K562 (cell line): ENCODE measurements around the gene MTMR3. TPM values are rescaled to one million over a fixed set of nuclear protein-coding genes. Genes with fewer than 3 reads are reported as not detected.
A peak's percentile ranks its signal among the peaks of the same experiment; 100 is the strongest.

Source experiments
- ATAC-seq: fragments of 200-7000 bp; cut with Tn5 transposase; 3 replicates; pipeline ENCODE4 v1.9.1; 2020; ENCODE audit warnings: moderate library complexity
- BruUV-seq: library from RNA; stranded (reverse); fragments of 400-500 nt; replicated peaks from 2 replicates; lab custom pipeline; 2021; lab: Mats Ljungman, UMichigan
- CTCF ChIA-PET: fragments of 300-600 bp; formaldehyde crosslinking; extraction: SDS; loops from one replicate; lab custom pipeline; 2021; ENCODE audit warnings: low intra/inter-chr PET ratio; lab: Yijun Ruan, JAX
- POLR2A ChIA-PET: fragments of 300-600, 350-650 bp; sonication (Branson Sonifier 250); formaldehyde crosslinking; extraction: SDS; loops from one replicate; lab custom pipeline; 2021; ENCODE audit warnings: antibody characterized with exemption, inconsistent platforms; lab: Yijun Ruan, JAX
- DNase-seq, 4 experiments: peaks; one replicate each; pipeline versions ENCODE4 v3.0.0 to v3.0.0-alpha.2; 2011 to 2018; ENCODE audit warnings: low spot score in 3 of 4, mixed read lengths in 3 of 4; ENCODE audit errors: extremely low read depth in 1 of 4
- FAIRE-seq: peaks from 2 replicates; lab custom pipeline; 2011; peaks lifted over from hg19 to GRCh38; lab: Jason Lieb, UNC
- H2AFZ ChIP-seq: 2 replicates; pipeline ENCODE4 v1.6.0; 2011; ENCODE audit warnings: low read depth, low read length, control low read depth, inconsistent platforms
- H3K27ac ChIP-seq: fragments of 200-600 bp; 3 replicates; pipeline ENCODE4 v1.8.0; 2011; ENCODE audit warnings: low read depth, mild to moderate bottlenecking, control low read depth, inconsistent platforms, low read length, moderate library complexity, mixed read lengths; ENCODE audit errors: extremely low read depth
- H3K27me3 ChIP-seq, 2 experiments: fragments of 300-600 bp in 1 of 2; 2 replicates in 1 of 2; 3 replicates in 1 of 2; pipeline versions ENCODE4 v1.6.0 to v1.8.0; 2011; ENCODE audit warnings: inconsistent platforms in 2 of 2, low read length in 2 of 2, mild to moderate bottlenecking in 1 of 2, mixed read lengths in 1 of 2, moderate library complexity in 1 of 2; ENCODE audit not compliant: control insufficient read depth in 2 of 2, insufficient read depth in 2 of 2
- H3K36me3 ChIP-seq: fragments of 300-600 bp; 3 replicates; pipeline ENCODE4 v1.8.0; 2011; ENCODE audit warnings: mild to moderate bottlenecking, low read length, inconsistent platforms; ENCODE audit not compliant: control insufficient read depth, insufficient read depth
- H3K4me1 ChIP-seq, 2 experiments: fragments of 200-600 bp in 1 of 2; replicated peaks in 1 of 2; 2 replicates in 1 of 2; 3 replicates in 1 of 2; pipeline versions ENCODE4 v1.5.1 to v1.8.0; 2011; ENCODE audit warnings: inconsistent platforms in 2 of 2, low read length in 2 of 2, mild to moderate bottlenecking in 1 of 2, mixed read lengths in 1 of 2, moderate library complexity in 1 of 2; ENCODE audit not compliant: control insufficient read depth in 2 of 2, insufficient read depth in 2 of 2
- H3K4me2 ChIP-seq: 2 replicates; pipeline ENCODE4 v1.6.1; 2011; ENCODE audit warnings: low read length, control low read depth, inconsistent platforms, mixed read lengths; ENCODE audit not compliant: insufficient read depth
- H3K4me3 ChIP-seq: fragments of 200-600 bp; sonication (generic), shearing (Covaris generic); 2 replicates; pipeline ENCODE4 v1.5.1; 2016; ENCODE audit warnings: control low read depth, inconsistent platforms
- H3K79me2 ChIP-seq: fragments of 200-600 bp; 3 replicates; pipeline ENCODE4 v1.8.0; 2011; ENCODE audit warnings: low read length, inconsistent platforms; ENCODE audit not compliant: control insufficient read depth, insufficient read depth
- H3K9ac ChIP-seq, 2 experiments: 2 replicates each; pipeline versions ENCODE4 v1.6.0 to v1.6.1; 2011; ENCODE audit warnings: low read depth in 2 of 2, low read length in 2 of 2, control low read depth in 1 of 2, inconsistent platforms in 1 of 2, mild to moderate bottlenecking in 1 of 2, mixed read lengths in 1 of 2; ENCODE audit not compliant: insufficient read depth in 1 of 2
- H3K9me1 ChIP-seq: one replicate; pipeline ENCODE4 v1.6.0; 2011; ENCODE audit warnings: inconsistent platforms, mild to moderate bottlenecking, low read length, moderate library complexity; ENCODE audit not compliant: control insufficient read depth, insufficient read depth
- H3K9me3 ChIP-seq: replicated peaks from 2 replicates; pipeline ENCODE4 v1.5.1; 2011; ENCODE audit warnings: low read depth, low read length, inconsistent platforms; ENCODE audit not compliant: control insufficient read depth, insufficient read depth
- H4K20me1 ChIP-seq: replicated peaks from 2 replicates; pipeline ENCODE4 v1.6.1; 2011; ENCODE audit warnings: low read length, inconsistent platforms, mixed read lengths; ENCODE audit not compliant: control insufficient read depth, insufficient read depth
- HOXB6 ChIP-seq: fragments of 250-450 bp; sonication (Bioruptor Pico); IDR thresholded peaks from 2 replicates; pipeline ENCODE4 v1.5.1; 2022; ENCODE audit warnings: mild to moderate bottlenecking, borderline replicate concordance
- PCBP2 ChIP-seq: fragments of 200-400 bp; formaldehyde crosslinking; IDR thresholded peaks from 2 replicates; pipeline ENCODE4 v1.6.1; 2018; ENCODE audit warnings: low read length, low read depth, mild to moderate bottlenecking, moderate library complexity; ENCODE audit not compliant: poor library complexity, severe bottlenecking
- POLR2H ChIP-seq: IDR thresholded peaks from 2 replicates; pipeline ENCODE4 v1.6.1; 2016; ENCODE audit warnings: missing genetic modification characterization, low read depth, mild to moderate bottlenecking, control low read depth, missing compliant biosample characterization, moderate library complexity
- RBM15 ChIP-seq: fragments of 200-400 bp; formaldehyde crosslinking; IDR thresholded peaks from 2 replicates; pipeline ENCODE4 v1.6.1; 2018; ENCODE audit warnings: mild to moderate bottlenecking, low read length, moderate library complexity; ENCODE audit not compliant: insufficient read depth
- SNAPC5 ChIP-seq: fragments of 250-450 bp; sonication (Bioruptor Pico); IDR thresholded peaks from 2 replicates; pipeline ENCODE4 v1.8.0; 2021; ENCODE audit warnings: moderate library complexity, mild to moderate bottlenecking, inconsistent platforms
- SPI1 ChIP-seq: IDR thresholded peaks from 2 replicates; pipeline ENCODE4 v1.6.1; 2011; ENCODE audit warnings: low read depth, low read length, control low read depth, borderline replicate concordance
- TAF9B ChIP-seq: fragments of 450-650 bp; IDR thresholded peaks from 2 replicates; pipeline ENCODE4 v1.6.1; 2018; ENCODE audit warnings: mild to moderate bottlenecking; ENCODE audit not compliant: partially characterized antibody
- TEAD1 ChIP-seq, 2 experiments: fragments of 450-650 bp in 1 of 2; sonication (generic) in 1 of 2; formaldehyde crosslinking; IDR thresholded peaks; 2 replicates each; pipeline versions ENCODE4 v1.4.0 to v1.8.0; 2020 to 2022; ENCODE audit warnings: mild to moderate bottlenecking in 2 of 2, missing genetic modification reagents in 1 of 2
- ZNF232 ChIP-seq: sonication (generic); formaldehyde crosslinking; IDR thresholded peaks from 2 replicates; pipeline ENCODE4 v1.8.0; 2022; ENCODE audit warnings: mild to moderate bottlenecking, missing genetic modification reagents
- WGBS: fragments of 100-300 bp; shearing (Covaris generic); methylation state at CpG from one replicate; pipeline ENCODE4 v1.1.6; 2016; ENCODE audit warnings: low coverage, mixed read lengths; ENCODE audit not compliant: insufficient coverage; ENCODE audit errors: missing lambda C conversion rate; 5-methylcytosine and 5-hydroxymethylcytosine counted together
- in situ Hi-C: fragments of 300-500 bp; cut with MboI; formaldehyde crosslinking; loops from 4 replicates; pipeline ENCODE4 v1.15.0; 2018; ENCODE audit warnings: inconsistent platforms, mixed read lengths
- intact Hi-C: fragments of 100-400 bp; cut with micrococcal nuclease; formaldehyde crosslinking; loops from 2 replicates; pipeline ENCODE4 v1.14.2; 2022
- polyA plus RNA-seq, 8 experiments: library from polyadenylated mRNA; depleted of rRNA in 4 of 8; stranded (reverse) in 5 of 8; unstranded in 3 of 8; fragments of >200 nt; fragmentation: Nextera tagmentation in 2 of 8; fragmentation: Illumina TruSeq in 1 of 8; extraction: Ambion mirVana in 2 of 8; extraction: Trizol in 1 of 8; gene quantifications; 2 replicates each; pipeline versions ENCODE4 v1.2.1 to v1.2.3, GENCODE V29; 2011 to 2014; ENCODE audit warnings: inconsistent platforms in 1 of 8, missing spikeins in 1 of 8
- total RNA-seq, 7 experiments: library from RNA; depleted of rRNA in 6 of 7; stranded (reverse); fragments of >200 nt in 6 of 7; fragmentation: Illumina TruSeq in 2 of 7; extraction: Trizol in 2 of 7; gene quantifications; 2 replicates each; pipeline versions ENCODE4 v1.2.1 to v1.2.3, GENCODE V29; 2011 to 2021; ENCODE audit warnings: low replicate concordance in 1 of 7

The MTMR3 gene
- total and polyA plus RNA-seq, 9 of the 15 experiments (the other 6 are each of a cell fraction or from before 2014, with no cell fraction given) = 1.6 to 13.7 (median 7.9) TPM

GRCh38 chr22:29872989-29873388, 10.0 kb upstream of the MTMR3 start:
- no TSS peak for BruUV-seq
- Histone ChIP-seq H3K27ac (no peak overlapping the region), H3K4me3 (no peak overlapping the region), H3K9me3 (no peaks in the 10 kb centered on the region), H4K20me1 (no peaks in the 10 kb centered on the region), H3K27me3 (no peaks in the 10 kb centered on the region), H3K36me3 (no peaks in the 10 kb centered on the region), H3K9ac (no peak overlapping the region), H3K79me2 (no peaks in the 10 kb centered on the region), H2AFZ (no peak overlapping the region), H3K4me2 (no peak overlapping the region), H3K4me1 (peaks cover 0 to 3% of the 10 kb centered on the region in 2 experiments; a peak in 2 of 5 replicates), H3K9me1 (no peaks in the 10 kb centered on the region)
- ATAC-seq = no peak
- no peak for FAIRE-seq
- 36% methylated on average over 5 of the region's 5 CpGs for WGBS
- in situ Hi-C loops (no loop called here), intact Hi-C loops (no loop called here)
- ChIA-PET POLR2A (interaction anchor here (0.9 kb wide), 1 partner anchor 12 kb away, joined by 3 read pairs; no protein-coding TSS in a partner anchor), CTCF (no interaction called here)
- no peak for DNase-seq
- TF ChIP-seq SPI1 (peak; percentile 75; the same call in 1 of the 2 replicates), TAF9B (no peak)

DNA sequence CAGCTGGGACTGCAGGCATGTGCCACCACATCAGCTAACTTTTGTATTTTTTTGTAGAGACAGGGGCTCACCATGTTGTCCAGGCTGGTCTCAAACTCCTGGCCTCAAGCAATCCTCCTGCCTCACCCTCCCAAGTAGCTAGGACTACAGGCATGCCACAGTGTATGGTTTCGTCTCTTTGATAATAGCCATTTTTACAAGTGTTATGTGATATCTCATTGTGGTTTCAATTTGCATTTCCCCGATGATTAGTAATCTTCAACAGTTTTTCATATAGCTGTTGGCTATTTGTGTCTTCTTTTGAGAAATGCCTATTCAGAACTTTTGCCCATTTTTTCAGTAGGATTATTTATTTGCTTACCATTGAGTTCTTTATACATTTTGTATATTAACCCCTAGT, 9.0 kb upstream of the MTMR3 start:
- H3K9ac ChIP-seq = no peak overlapping the region
- POLR2A ChIA-PET = interaction anchor here (1.3 kb wide), 1 partner anchor 17 kb away, joined by 5 read pairs; no protein-coding TSS in a partner anchor
- in situ Hi-C loops (no loop called here), intact Hi-C loops (no loop called here)
- no peaks in the 10 kb centered on the region for H3K79me2 ChIP-seq
- H2AFZ ChIP-seq = peak overlapping the region; percentile 45; the same call in 1 of the 2 replicates
- H3K9me3 ChIP-seq = no peaks in the 10 kb centered on the region
- H3K36me3 ChIP-seq = no peaks in the 10 kb centered on the region
- no peak overlapping the region for H3K27ac ChIP-seq
- DNase-seq = no peak
- H4K20me1 ChIP-seq = no peaks in the 10 kb centered on the region
- H3K4me1 ChIP-seq = peaks cover 0 to 3% of the 10 kb centered on the region in 2 experiments; a peak in 2 of 5 replicates
- H3K4me2 ChIP-seq = no peak overlapping the region
- ATAC-seq = no peak
- no peak overlapping the region for H3K4me3 ChIP-seq
- WGBS = 0% methylated on average over 2 of the region's 2 CpGs
- BruUV-seq = no TSS peak
- no peaks in the 10 kb centered on the region for H3K27me3 ChIP-seq
- H3K9me1 ChIP-seq = no peaks in the 10 kb centered on the region
- FAIRE-seq = no peak
- CTCF ChIA-PET = no interaction called here
- no peak for TF ChIP-seq PCBP2
- no peak for TF ChIP-seq POLR2H (tag)
- TF ChIP-seq HOXB6 (CRISPR knock-in tag) = no peak
- TF ChIP-seq TEAD1 (CRISPR knock-in tag; IDR thresholded peaks at IDR 0.05) = no peak
- TF ChIP-seq RBM15 = no peak
- 0 out of 2 replicates have a peak, but pooled peaks have one; percentile 36 for TF ChIP-seq SNAPC5 (CRISPR knock-in tag)
- no peak for TF ChIP-seq ZNF232 (CRISPR knock-in tag)
